ENCODE measurements around the gene MAEA.
A peak's percentile ranks its signal among the peaks of the same experiment; 100 is the strongest.
"Not testable (repeated sequence)": the region's sequence is repeated elsewhere in the genome, so short reads cannot be mapped to it uniquely, and the experiment has no call there.

MAEA gene

DNA sequence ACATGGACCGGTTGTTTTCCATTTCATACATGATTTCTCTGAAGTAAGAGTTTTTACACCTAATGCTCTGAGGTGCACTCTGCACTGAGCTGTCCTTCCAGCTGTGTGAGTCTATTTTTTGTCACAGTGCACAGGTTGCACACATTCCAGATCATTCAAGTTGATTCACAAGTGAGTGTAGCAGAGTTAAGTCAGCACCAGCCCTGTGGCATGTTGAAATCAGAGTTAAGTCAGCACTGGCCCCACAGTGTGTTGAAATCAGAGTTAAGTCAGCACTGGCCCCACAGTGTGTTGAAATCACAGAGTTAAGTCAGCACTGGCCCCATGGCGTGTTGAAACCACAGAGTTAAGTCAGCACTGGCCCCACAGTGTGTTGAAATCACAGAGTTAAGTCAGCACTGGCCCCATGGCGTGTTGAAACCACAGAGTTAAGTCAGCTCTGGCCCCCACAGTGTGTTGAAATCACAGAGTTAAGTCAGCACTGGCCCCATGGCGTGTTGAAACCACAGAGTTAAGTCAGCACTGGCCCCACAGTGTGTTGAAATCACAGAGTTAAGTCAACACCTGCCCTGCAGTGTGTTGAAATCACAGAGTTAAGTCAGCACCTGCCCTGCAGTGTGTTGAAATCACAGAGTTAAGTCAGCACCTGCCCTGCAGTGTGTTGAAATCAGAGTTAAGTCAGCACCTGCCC is 45.6 kb downstream of the MAEA start:
- DNase-seq (ENCODE audit: low read depth): not testable (repeated sequence)

DNA sequence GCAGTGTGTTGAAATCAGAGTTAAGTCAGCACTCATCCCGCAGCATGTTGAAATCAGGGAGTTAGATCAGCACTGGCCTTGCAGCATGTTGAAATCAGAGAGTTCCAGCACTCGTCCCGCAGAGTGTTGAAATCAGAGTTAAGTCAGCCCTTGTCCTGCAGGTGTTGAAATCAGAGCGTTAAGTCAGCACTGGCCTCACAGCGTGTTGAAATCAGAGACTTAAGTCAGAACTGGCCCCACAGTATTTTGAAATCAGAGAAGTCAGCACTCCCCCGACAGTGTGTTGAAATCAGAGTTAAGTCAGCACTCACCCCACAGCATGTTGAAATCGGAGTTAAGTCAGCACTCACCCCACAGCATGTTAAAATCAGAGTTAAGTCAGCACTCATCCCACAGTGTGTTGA is 46.4 kb downstream of the MAEA start:
- DNase-seq (ENCODE audit: low read depth): no peak

DNA sequence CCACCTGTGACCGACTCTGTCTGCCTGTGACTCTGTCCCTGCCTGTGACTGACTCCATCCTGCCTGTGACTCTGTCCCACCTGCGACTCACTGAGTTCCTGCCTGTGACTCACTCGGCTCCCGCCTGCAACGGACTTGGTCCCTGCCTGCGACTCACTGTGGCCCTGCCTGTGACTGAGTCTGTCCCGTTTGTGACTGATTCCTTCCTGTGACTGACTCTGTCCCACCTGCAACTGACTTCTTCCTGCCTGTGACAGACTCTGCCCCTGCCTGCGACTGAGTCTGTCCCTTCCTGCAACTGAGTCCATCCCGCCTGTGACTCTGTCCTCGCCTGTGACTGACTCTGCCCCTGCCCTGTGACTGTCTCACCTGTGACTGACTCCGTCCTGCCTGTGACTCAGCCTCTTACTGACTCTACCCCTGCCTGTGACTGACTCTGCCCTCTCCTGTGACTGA is 47.7 kb downstream of the MAEA start:
- no peak for DNase-seq (ENCODE audit: low read depth)

- no peak for DNase-seq (ENCODE audit: low read depth)
These were observed 48.5 kb downstream of the MAEA start for GRCh38 chr4:1337951-1338751.

- no peak for DNase-seq (ENCODE audit: low read depth)
These were observed 49.2 kb downstream of the MAEA start for GRCh38 chr4:1338752-1339414.

DNA sequence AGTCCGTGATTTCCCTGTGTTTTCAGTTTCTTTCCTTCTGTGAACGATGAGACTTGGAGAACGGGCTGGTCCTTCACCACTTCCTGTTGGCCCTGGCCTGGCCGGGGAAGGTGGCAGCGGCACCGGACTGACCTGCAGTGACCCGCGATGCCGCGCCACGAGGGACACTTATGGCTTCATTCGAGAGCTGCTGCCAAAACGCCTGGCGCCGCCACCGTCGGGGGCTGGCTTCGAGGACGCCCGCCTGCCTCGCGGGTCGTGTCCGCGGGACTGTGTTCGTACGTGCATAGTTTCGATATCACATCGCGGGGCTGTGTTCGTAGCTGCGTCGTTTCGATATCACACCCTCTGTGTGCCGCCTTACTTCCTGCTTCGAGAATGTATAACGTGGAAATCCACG is 49.8 kb downstream of the MAEA start:
- no peak for DNase-seq (ENCODE audit: low read depth)

- DNase-seq (ENCODE audit: low read depth): no peak
These were observed 50.6 kb downstream of the MAEA start for GRCh38 chr4:1340181-1340747.

DNA sequence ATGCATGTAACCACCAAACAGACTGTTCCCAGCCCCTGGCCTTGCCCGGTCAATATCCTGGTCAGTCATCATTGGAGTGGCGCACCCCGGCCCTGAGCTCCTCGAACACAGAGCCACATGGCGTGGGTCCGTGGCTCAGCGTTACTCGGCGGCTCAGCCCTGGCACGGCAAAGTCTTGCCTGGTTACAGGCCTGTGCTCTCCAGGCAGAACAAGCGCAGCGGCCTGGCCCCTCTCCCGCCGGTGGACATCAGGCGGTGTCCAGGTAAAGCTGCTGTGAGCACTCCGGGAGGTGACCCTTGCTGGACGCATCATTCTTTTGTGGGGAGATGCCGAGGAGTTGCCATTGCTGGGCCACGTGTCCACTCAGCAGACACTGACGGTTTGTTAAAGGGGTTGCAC is 51.2 kb downstream of the MAEA start:
- DNase-seq (ENCODE audit: low read depth): no peak

- DNase-seq (ENCODE audit: low read depth): no peak
These were observed 52.3 kb downstream of the MAEA start for GRCh38 chr4:1342003-1342402.

- no peak for DNase-seq (ENCODE audit: low read depth)
These were observed 55.0 kb downstream of the MAEA start for GRCh38 chr4:1344696-1345095.

DNA sequence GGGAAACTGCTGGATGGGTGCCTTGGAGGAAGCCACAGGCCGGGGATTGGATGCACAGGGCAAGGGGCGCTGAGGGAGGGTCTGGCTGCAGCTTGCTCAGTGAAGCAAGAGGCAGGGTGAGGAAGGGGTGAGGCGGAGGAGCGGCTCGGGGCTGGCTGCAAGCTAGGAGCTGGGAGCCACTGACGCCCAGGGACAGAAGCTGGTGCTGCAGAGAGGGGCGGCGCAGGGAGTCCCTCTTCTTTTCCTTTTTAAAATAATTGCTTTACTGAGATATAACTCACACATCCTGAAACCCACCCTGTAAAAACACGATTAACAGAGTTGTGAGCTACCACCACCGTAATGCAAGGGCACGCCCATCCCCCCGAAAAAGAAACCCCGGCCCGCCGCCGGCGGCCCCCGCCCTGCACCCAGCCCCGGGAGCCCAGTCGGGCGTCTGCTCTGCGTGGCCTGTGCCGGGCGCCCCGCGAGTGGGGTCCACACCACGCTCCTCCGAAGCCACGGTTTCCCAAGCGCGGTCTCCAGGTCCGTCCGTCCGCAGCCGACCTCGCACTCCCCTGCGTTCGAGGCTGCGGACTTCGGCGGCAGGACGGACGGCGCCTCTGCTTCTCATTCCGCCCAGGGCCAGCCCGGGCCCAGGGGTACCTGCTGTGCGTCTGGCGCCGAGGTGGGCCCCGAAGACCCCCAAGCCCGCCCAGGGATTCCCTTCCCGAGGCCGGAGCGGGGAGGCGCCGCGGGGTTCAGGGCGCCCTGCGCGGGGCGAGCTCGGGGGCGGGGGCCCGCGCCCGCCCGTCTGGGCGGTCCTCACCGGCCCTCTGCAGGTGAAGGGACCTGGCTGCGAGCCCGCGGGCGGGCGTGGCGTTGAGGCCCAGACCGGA is 56.5 kb downstream of the MAEA start:
- DNase-seq (ENCODE audit: low read depth): no peak

- peak; percentile 97 for DNase-seq (ENCODE audit: low read depth)
These were observed 57.2 kb downstream of the MAEA start, which contains the start of gene UVSSA for GRCh38 chr4:1346781-1347409. TSS of gene UVSSA (plus strand) at chr4:1347208. CDS start at chr4:1348092, 884 bp downstream.

DNA sequence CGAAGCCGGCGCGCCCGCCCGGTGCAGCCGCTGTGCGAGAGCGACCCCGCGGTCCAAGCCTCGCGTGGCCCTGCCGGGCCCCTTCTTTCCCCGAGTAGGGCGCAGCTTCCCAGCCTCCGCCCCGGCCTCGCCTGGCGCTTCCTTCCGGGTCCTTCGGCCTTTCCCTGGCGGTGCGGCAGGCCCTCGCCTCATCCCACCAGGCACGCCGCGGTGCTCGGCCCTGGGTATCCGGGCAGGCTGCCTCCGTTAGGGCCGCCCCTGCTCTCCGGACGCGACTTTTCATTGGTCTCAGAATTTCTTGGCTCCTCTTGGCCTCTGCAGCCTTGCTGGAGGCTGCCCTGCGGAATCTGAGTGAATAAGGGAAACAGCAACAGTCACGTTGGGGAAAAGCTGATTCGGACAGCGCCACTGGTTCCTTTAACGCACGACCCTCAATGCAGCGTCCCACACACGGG is 57.7 kb downstream of the MAEA start:
- peak; percentile 35 for DNase-seq (ENCODE audit: low read depth)

- no peak for DNase-seq (ENCODE audit: low read depth)
These were observed 58.4 kb downstream of the MAEA start for GRCh38 chr4:1348014-1348513.

DNA sequence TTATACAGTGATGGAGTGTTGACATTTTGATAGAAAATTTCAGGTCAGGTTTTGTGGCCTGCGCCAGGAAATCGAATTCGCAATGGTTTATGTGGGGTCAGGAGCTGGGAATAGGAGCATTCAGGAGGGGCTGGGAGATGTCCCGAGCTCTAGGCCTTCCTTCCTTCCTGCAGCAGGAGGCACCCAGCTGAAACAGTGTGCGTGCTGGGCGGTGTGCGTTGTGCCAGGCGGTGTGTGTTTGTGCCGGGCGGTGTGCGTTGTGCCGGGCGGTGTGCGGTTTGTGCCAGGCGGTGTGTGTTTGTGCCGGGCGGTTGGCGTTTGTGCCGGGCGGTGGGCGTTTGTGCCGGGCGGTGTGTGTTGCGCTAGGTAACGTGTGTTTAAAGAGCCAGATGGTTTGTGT is 59.1 kb downstream of the MAEA start:
- DNase-seq (ENCODE audit: low read depth): no peak

- no peak for DNase-seq (ENCODE audit: low read depth)
These were observed 59.9 kb downstream of the MAEA start for GRCh38 chr4:1349359-1350168.

- no peak for DNase-seq (ENCODE audit: low read depth)
These were observed 60.5 kb downstream of the MAEA start for GRCh38 chr4:1350169-1350520.

DNA sequence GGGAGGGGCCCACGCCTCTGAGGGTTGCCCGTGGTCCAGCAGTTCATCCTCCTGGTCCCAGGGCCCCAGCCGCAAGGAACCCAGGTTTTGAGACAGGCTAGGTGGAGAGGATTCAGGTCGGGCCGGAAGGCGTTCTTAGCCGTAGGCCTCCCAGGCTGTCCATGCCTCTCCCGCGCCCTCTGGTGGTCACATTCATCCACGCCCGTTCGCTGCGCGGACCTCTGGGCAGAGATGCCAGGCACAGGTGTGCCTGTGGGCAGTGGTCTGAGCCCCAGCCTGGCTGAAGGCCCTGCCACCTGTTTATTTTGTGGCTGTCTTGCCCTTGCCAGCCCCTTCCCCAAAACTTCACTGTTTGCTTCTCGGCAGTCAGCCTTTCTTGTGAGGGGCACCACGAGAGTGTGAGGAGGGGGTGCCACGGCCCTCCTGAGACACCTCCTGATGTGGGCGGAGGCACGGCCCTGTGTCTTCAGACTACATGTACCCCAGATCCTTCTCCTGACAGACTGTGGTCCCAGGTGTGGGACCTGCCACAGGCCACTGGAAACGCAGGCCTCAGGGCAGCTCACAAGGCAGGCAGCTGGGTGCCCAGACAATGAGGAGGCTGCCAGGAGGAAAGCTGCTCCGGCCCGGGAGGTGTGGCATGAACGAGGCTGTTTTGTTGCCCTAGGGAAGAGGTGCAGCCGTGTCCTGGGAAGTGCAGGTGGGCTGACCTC is 62.3 kb downstream of the MAEA start:
- DNase-seq (ENCODE audit: low read depth): no peak

GRCh38 chr4:1352567-1352900 is 62.8 kb downstream of the MAEA start:
- no peak for DNase-seq (ENCODE audit: low read depth)
